Measurements from ENCODE around the gene BMPER.

Gene BMPER

DNA sequence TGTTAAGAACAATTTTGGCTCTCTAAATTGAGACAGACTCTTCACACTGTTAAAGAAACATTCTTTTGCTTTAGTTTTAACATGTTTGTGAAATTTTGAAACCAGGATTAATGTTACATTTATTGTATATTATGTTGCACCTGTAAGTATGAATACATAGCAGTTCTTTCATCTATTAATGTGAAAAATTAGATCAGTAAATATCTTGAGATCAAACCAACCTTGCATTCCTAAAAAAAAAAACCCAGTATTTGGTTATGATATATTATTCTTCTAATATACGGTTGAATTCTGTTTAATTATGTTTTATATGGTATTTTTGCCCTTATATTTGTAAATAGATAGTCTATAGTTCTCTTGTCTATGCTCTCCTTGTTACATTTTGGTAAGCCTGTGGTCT is 219.4 kb downstream of the BMPER start:
- Histone ChIP-seq H3K4me1 (ENCODE audit: control insufficient read depth, insufficient read depth, low read length) (no peaks in the 10 kb centered on the region), H3K9me3 (ENCODE audit: control insufficient read depth, insufficient read depth, low read depth, low read length) (peaks cover 16% of the 10 kb centered on the region), H3K27me3 (ENCODE audit: control insufficient read depth, insufficient read depth, low read length) (no peaks in the 10 kb centered on the region), H3K4me3 (ENCODE audit: low read depth, low read length) (no peak overlapping the region), H3K27ac (ENCODE audit: low read depth, low read length) (no peak overlapping the region), H3K36me3 (ENCODE audit: control insufficient read depth, insufficient read depth, low read length) (no peaks in the 10 kb centered on the region), H3K9ac (ENCODE audit: low read length) (no peak overlapping the region)

DNA sequence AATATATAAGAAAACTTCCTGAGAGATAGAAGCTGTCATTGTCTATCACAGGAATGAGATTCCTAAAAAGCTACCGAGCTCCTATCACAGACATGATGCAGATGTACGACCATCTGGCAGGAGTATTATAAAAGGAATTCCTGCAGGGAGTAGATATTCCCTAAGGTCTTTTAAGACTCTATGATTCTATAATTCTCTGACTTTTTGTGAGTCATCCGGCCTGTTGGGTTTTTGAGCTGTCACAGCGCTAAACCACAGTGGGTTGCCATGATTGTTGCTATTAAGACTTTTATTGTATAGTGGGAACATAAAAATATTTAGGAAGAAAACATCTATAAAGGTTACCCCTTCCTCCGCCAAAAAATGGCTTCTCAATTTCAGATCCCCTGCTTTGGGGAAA is 223.4 kb downstream of the BMPER start:
- H3K27ac ChIP-seq (ENCODE audit: low read depth, low read length): no peak overlapping the region
- peaks cover 13% of the 10 kb centered on the region for H3K9me3 ChIP-seq (ENCODE audit: control insufficient read depth, insufficient read depth, low read depth, low read length)
- no peaks in the 10 kb centered on the region for H3K27me3 ChIP-seq (ENCODE audit: control insufficient read depth, insufficient read depth, low read length)
- no peak overlapping the region for H3K9ac ChIP-seq (ENCODE audit: low read length)
- no peaks in the 10 kb centered on the region for H3K36me3 ChIP-seq (ENCODE audit: control insufficient read depth, insufficient read depth, low read length)
- no peak overlapping the region for H3K4me3 ChIP-seq (ENCODE audit: low read depth, low read length)
- H3K4me1 ChIP-seq (ENCODE audit: control insufficient read depth, insufficient read depth, low read length): peaks cover 3% of the 10 kb centered on the region; the same call in 1 of the 2 replicates

DNA sequence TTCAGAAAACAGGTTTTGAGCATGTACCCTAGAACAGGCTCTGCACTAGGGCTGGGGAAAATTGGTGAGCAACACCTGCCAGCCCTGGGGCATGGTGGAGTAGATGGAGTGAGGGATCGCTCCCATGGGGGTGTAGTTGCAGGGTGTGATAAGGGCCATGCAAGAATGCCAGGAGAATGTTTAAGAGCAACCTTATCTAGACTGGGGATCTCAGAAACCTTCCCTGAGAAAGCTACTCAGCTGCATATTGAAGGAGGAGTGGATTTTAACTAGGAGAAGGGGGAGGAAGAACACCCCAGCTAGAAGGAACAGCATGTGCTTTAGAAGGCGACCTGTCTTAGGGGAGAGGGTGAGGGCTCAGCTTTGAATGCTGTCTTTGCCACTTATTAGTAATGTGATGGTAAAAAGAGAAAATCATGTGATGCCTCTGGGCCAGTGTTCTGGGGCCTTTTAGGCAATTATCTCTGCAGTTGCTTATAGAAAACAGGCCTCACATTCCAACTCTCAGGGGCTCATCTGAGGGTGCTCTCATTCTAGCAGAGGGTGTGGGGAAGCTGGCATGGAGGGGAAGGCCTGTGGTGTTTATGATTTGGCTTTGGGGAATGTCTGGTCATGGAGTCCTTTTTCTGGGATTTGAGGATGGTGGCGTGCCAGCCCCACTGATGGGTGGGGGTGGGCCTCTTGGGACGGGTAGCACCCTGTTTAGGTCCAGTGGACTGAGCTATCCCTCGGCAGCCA is 225.4 kb downstream of the BMPER start:
- Histone ChIP-seq H3K4me1 (ENCODE audit: control insufficient read depth, insufficient read depth, low read length) (peaks cover 6% of the 10 kb centered on the region; the same call in 1 of the 2 replicates), H3K27me3 (ENCODE audit: control insufficient read depth, insufficient read depth, low read length) (no peaks in the 10 kb centered on the region), H3K36me3 (ENCODE audit: control insufficient read depth, insufficient read depth, low read length) (no peaks in the 10 kb centered on the region), H3K9ac (ENCODE audit: low read length) (no peak overlapping the region), H3K4me3 (ENCODE audit: low read depth, low read length) (no peak overlapping the region), H3K27ac (ENCODE audit: low read depth, low read length) (no peak overlapping the region), H3K9me3 (ENCODE audit: control insufficient read depth, insufficient read depth, low read depth, low read length) (peaks cover 3% of the 10 kb centered on the region; the same call in 1 of the 2 replicates)

DNA sequence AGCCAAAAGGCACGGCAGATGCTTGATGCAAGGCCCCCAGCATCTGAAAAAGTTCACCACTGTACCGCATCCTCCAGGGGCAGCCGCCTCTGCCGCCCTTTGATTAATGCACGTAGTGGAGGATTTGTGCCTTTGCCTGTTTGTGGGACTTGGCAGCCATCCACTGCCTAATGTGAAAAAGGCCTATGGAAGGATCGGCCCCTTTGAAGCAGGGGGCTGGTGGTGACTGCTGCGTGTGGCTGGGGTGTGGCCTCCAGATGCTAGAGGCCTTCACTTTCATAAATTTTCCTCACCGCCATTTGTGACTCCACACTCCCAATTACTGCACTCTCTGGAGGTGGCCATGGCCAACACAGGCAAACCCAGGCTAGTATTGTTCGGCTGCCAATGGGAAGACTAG is 226.0 kb downstream of the BMPER start:
- Histone ChIP-seq H3K36me3 (ENCODE audit: control insufficient read depth, insufficient read depth, low read length) (no peaks in the 10 kb centered on the region), H3K9ac (ENCODE audit: low read length) (no peak overlapping the region), H3K4me3 (ENCODE audit: low read depth, low read length) (no peak overlapping the region), H3K27me3 (ENCODE audit: control insufficient read depth, insufficient read depth, low read length) (no peaks in the 10 kb centered on the region), H3K9me3 (ENCODE audit: control insufficient read depth, insufficient read depth, low read depth, low read length) (no peaks in the 10 kb centered on the region), H3K27ac (ENCODE audit: low read depth, low read length) (no peak overlapping the region), H3K4me1 (ENCODE audit: control insufficient read depth, insufficient read depth, low read length) (peaks cover 9% of the 10 kb centered on the region; the same call in 1 of the 2 replicates)

DNA sequence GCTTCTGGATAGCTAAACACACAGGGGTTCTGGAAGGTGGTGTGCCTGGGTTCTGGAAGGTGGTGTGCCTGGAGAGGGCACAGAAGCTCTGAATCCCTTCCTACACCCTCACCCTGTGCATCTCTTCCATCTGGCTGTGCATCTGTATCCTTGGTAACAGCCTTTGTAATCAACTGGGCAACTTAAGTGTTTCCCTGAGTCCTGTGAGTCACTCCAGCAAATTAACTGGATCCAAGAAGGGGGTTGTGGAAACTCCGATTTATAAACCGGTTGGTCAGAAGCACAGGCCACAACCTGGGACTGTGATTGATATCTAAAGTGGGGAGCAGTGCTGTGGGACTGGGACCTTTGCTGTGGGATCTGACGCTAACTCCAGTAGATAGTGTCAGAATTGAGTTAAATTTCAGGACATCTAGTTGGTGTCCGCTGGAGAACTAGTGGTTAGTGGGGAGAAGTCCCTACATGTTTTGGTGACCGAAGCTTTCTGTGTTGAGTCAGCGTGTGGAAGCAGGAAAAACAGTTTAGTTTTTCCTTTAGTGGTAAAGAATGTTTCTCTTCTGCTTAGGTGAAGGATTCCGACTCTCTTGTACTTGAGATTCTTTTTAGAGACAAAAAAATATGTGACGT is 228.1 kb downstream of the BMPER start:
- Histone ChIP-seq H3K27ac (ENCODE audit: low read depth, low read length) (no peak overlapping the region), H3K4me3 (ENCODE audit: low read depth, low read length) (no peak overlapping the region), H3K27me3 (ENCODE audit: control insufficient read depth, insufficient read depth, low read length) (no peaks in the 10 kb centered on the region), H3K9ac (ENCODE audit: low read length) (no peak overlapping the region), H3K9me3 (ENCODE audit: control insufficient read depth, insufficient read depth, low read depth, low read length) (no peaks in the 10 kb centered on the region), H3K4me1 (ENCODE audit: control insufficient read depth, insufficient read depth, low read length) (peaks cover 16% of the 10 kb centered on the region), H3K36me3 (ENCODE audit: control insufficient read depth, insufficient read depth, low read length) (no peaks in the 10 kb centered on the region)

DNA sequence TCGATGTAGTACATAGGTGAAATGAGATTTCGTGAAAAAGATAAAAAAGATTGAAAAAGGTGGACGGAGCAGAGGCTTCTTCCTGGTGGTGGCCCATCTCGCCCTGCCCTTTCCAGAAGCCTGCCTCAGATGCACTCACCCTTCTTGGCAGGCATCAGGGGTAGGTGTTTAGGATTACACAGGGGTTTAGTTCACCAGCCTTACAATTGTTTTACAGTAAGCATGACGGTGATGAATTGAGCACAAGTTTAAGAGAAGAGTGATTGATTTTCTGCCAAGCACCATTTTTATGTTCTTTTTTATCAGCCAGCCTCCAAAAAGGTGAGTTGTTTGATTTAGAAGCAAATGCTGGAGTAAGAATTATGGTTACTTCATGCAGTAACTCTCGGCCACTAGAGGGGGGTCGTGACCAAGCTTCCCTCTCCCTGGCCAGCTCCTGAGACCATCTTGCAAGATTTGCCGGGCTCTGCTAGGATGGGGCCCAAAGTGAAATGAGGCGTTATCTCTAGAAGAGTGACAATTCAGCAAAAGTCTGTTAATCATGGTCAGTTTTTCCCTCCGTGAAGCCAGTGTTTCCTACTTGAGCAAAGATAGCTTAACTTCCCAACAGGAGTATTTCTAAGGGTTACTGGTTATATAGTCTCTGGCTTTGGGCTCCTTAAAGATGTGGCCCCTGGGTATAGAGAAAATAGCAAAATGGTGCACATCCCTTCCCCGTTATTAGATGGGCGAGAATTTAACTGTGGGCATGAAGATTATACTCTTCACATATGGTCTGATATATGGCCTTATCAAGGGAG is 228.8 kb downstream of the BMPER start:
- Histone ChIP-seq H3K9me3 (ENCODE audit: control insufficient read depth, insufficient read depth, low read depth, low read length) (no peaks in the 10 kb centered on the region), H3K36me3 (ENCODE audit: control insufficient read depth, insufficient read depth, low read length) (no peaks in the 10 kb centered on the region), H3K9ac (ENCODE audit: low read length) (no peak overlapping the region), H3K27me3 (ENCODE audit: control insufficient read depth, insufficient read depth, low read length) (no peaks in the 10 kb centered on the region), H3K4me1 (ENCODE audit: control insufficient read depth, insufficient read depth, low read length) (peaks cover 23% of the 10 kb centered on the region), H3K4me3 (ENCODE audit: low read depth, low read length) (no peak overlapping the region), H3K27ac (ENCODE audit: low read depth, low read length) (no peak overlapping the region)

DNA sequence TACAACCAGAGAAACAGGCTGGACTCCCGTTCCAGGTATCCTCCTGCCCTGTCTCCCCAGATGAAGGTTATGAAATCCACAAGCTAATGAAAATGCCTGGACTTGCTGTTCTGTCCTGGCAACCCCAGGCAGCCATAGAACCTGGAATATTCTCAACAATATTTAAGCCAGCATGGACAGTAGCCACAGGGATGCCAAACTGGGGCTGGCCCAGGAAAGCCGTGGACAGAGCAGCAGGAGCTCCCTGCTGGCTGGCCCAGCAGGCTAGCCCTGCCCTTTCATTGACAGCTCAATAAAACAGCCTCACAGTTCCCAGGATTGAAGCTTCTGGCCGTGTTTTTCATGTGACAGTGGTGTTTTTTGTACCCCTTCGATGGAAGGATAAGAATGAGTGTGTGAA is 230.6 kb downstream of the BMPER start:
- no peaks in the 10 kb centered on the region for H3K27me3 ChIP-seq (ENCODE audit: control insufficient read depth, insufficient read depth, low read length)
- H3K4me3 ChIP-seq (ENCODE audit: low read depth, low read length): no peak overlapping the region
- no peaks in the 10 kb centered on the region for H3K36me3 ChIP-seq (ENCODE audit: control insufficient read depth, insufficient read depth, low read length)
- no peaks in the 10 kb centered on the region for H3K9me3 ChIP-seq (ENCODE audit: control insufficient read depth, insufficient read depth, low read depth, low read length)
- H3K9ac ChIP-seq (ENCODE audit: low read length): no peak overlapping the region
- peaks cover 26% of the 10 kb centered on the region for H3K4me1 ChIP-seq (ENCODE audit: control insufficient read depth, insufficient read depth, low read length)
- H3K27ac ChIP-seq (ENCODE audit: low read depth, low read length): no peak overlapping the region

DNA sequence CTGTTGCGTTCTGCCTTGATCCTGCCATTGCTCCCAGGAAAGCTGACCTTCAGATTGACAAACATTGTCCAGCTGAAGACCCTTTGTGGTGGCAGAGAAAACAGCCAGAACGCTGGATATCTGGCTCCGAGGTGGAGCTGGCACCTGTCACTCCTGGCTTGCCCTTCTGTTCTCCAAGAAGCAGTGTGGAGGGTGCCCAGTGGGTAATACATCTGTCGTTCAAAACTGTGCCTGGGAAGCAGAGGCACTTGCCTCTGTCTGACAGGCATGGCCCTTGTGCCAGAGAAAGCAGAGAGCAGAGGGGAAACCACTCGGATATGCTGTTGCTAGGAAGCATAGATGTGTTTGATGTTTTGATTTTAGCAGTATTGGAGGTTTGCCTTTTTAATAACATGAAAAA is 231.4 kb downstream of the BMPER start:
- Histone ChIP-seq H3K36me3 (ENCODE audit: control insufficient read depth, insufficient read depth, low read length) (no peaks in the 10 kb centered on the region), H3K27ac (ENCODE audit: low read depth, low read length) (no peak overlapping the region), H3K4me3 (ENCODE audit: low read depth, low read length) (no peak overlapping the region), H3K4me1 (ENCODE audit: control insufficient read depth, insufficient read depth, low read length) (peaks cover 26% of the 10 kb centered on the region), H3K27me3 (ENCODE audit: control insufficient read depth, insufficient read depth, low read length) (no peaks in the 10 kb centered on the region), H3K9me3 (ENCODE audit: control insufficient read depth, insufficient read depth, low read depth, low read length) (no peaks in the 10 kb centered on the region), H3K9ac (ENCODE audit: low read length) (no peak overlapping the region)

DNA sequence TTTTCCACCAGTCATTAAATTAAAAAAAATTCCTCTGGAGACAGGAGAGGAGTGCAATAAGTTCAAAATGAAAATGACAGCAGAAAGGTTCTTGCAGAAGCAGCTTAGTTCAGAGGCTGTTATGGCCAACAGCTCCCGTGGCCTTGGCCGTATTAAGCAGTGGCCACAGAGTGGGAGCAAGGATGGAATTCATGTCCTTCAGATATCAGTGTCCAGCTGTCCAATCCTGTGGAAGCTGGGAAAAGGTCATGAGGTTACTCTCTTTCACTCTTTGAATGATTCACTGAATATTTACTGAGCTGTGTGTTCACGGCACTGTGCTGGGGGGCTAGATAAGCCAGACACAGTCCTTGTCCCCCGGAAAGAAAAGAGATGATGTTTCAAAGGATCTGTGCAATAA is 231.8 kb downstream of the BMPER start:
- H3K9me3 ChIP-seq (ENCODE audit: control insufficient read depth, insufficient read depth, low read depth, low read length): no peaks in the 10 kb centered on the region
- no peak overlapping the region for H3K4me3 ChIP-seq (ENCODE audit: low read depth, low read length)
- H3K4me1 ChIP-seq (ENCODE audit: control insufficient read depth, insufficient read depth, low read length): peaks cover 26% of the 10 kb centered on the region
- H3K36me3 ChIP-seq (ENCODE audit: control insufficient read depth, insufficient read depth, low read length): no peaks in the 10 kb centered on the region
- H3K27me3 ChIP-seq (ENCODE audit: control insufficient read depth, insufficient read depth, low read length): no peaks in the 10 kb centered on the region
- H3K9ac ChIP-seq (ENCODE audit: low read length): no peak overlapping the region
- H3K27ac ChIP-seq (ENCODE audit: low read depth, low read length): no peak overlapping the region

DNA sequence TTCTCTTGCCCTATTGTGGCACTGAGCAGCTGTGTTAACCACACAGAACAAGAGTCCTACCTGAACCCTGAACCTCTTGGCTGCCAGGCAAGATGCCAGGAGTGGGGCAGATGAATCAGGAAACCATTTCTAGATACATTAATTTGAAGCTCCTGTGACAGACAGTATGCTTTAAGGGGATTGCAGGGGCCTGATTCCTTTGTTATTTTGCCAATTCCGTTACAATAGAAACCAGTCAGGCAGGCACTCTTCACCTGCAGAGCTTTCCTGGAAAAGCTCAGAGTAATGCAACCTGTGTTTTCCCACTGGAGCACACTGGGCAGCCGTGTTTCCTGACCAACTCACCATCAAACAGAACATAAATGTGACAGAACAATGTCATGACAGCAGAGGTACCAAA is 233.1 kb downstream of the BMPER start:
- Histone ChIP-seq H3K9ac (ENCODE audit: low read length) (no peak overlapping the region), H3K4me3 (ENCODE audit: low read depth, low read length) (no peak overlapping the region), H3K9me3 (ENCODE audit: control insufficient read depth, insufficient read depth, low read depth, low read length) (no peaks in the 10 kb centered on the region), H3K27ac (ENCODE audit: low read depth, low read length) (no peak overlapping the region), H3K36me3 (ENCODE audit: control insufficient read depth, insufficient read depth, low read length) (no peaks in the 10 kb centered on the region), H3K27me3 (ENCODE audit: control insufficient read depth, insufficient read depth, low read length) (no peaks in the 10 kb centered on the region), H3K4me1 (ENCODE audit: control insufficient read depth, insufficient read depth, low read length) (peaks cover 25% of the 10 kb centered on the region)

DNA sequence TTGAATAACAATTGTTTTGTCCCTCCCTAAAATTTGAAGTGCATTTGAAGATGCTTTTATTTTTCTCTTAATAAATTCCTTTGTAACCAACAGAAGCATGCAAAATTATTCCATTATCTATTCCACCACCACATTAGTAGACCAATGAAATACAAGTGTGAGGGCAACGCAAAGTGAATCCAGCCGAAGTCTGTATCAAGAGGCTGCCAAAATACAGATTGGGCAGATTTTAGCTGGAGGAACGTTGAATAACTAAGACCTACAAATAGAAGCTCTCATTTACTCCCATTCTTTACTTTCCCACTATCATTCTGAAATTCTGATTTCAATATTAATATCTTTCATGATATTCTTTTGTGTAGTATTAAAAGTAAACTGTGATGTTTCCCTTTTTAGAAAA is 233.7 kb downstream of the BMPER start:
- Histone ChIP-seq H3K9me3 (ENCODE audit: control insufficient read depth, insufficient read depth, low read depth, low read length) (no peaks in the 10 kb centered on the region), H3K27me3 (ENCODE audit: control insufficient read depth, insufficient read depth, low read length) (no peaks in the 10 kb centered on the region), H3K9ac (ENCODE audit: low read length) (no peak overlapping the region), H3K4me1 (ENCODE audit: control insufficient read depth, insufficient read depth, low read length) (peaks cover 24% of the 10 kb centered on the region), H3K36me3 (ENCODE audit: control insufficient read depth, insufficient read depth, low read length) (no peaks in the 10 kb centered on the region), H3K4me3 (ENCODE audit: low read depth, low read length) (no peak overlapping the region), H3K27ac (ENCODE audit: low read depth, low read length) (no peak overlapping the region)

Measured in HUES6 (cell line).